Stimulated activated CD8-positive, alpha-beta memory T cell treated with anti-CD3 and anti-CD28 coated beads, Interleukin-15, amount 100 ng/mL, for 24 hours (primary cell): ENCODE measurements around the gene CD2AP.
"Not testable (repeated sequence)": the region's sequence is repeated elsewhere in the genome, so short reads cannot be mapped to it uniquely, and the experiment has no call there.

ENCODE experiments used
- DNase-seq: peaks from one replicate; pipeline ENCODE4 v3.0.0-alpha.2; 2020; ENCODE audit warnings: low read depth

Gene CD2AP

DNA sequence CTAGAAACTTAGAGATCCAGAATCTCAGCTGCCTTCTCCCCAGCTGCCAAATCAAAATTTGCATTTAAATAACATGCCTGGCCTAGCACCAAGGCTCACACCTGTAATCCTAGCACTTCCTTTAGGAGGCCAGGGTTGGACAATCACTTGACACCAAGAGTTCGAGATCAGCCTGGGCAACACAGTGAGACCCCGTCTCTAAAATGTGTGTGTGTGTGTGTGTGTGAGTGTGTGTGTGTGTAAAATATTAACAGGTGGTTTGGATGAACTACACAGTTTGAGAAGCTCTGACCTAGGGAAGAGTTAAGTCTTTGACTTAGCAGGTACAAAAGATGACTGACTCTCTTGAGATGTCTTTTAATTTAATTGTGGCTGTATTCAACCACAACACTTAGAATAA is 20.2 kb upstream of the CD2AP start:
- DNase-seq, result no peak

DNA sequence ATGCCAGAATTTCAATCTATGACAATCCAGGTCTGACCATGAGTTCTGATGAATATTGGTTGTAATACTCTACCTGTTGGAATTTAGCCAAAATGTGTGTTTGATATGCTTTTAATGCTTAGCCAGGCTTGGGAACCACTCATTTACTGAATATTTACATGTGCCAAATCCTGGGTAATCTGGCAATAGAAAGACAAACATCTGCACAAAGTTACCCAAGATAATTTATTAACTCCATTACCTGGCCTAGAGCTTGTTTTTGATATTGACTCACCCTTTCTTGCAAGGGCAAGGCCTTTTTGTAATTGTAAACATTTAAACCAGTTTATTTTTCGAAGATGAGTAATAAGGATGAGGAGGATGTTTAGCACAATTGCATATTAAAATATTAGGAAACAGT is 13.5 kb upstream of the CD2AP start:
- DNase-seq, result no peak

- no peak for DNase-seq
Measured at GRCh38 chr6:47465117-47465516, 12.5 kb upstream of the CD2AP start.

GRCh38 chr6:47471911-47472310 is 5.7 kb upstream of the CD2AP start:
- no peak for DNase-seq

DNA sequence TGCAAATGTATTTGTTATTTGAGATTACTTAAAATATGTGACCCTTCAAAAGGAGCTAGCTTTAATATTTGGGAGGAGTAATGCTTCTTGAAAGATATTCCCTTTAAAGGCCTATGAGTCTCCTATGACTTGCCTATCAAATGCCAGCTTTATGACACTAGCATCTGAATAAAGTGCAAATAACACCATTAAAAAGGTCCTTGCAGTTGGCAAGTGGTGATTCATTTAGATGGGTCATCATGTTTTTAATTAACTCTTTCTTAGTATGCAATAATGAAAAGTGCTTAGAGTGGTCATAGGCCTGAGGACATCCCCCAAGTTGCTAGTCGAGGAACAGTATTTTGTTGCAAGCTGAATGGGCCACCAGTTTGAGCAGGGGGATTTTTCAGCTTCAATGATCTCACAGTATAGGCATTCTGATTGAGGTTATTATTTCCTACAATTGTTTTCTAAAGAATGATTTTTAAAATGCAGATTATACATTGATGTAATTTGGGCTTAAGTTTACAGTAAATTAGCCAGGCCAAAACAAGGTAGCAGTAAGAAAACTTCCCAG is 3.7 kb upstream of the CD2AP start:
- no peak for DNase-seq

DNA sequence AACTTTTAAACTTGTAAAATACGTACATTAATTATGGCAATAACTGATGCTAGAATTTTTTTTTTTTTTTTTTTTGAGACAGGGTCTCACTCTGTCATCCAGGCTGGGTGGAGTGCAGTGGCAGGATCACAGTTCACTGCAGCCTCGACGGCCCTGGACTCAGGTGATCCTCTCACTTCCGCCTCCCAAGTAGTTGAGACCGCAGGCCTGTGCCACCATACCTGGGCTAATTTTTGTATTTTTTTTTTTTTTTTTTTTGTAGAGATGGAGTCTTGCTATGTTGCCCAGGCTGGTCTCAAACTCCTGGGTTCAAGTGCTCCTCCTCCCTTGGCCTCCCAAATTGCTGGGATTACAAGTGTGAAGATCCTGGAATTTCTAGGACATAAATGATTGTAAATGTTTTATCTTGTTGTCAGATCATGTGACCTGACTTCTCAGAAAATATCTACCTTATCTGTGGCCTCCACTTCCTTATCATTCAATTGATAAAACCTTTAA is 2.2 kb upstream of the CD2AP start:
- DNase-seq, result no peak

GRCh38 chr6:47476781-47477496 is 650 bp upstream of the CD2AP start:
- no peak for DNase-seq

DNA sequence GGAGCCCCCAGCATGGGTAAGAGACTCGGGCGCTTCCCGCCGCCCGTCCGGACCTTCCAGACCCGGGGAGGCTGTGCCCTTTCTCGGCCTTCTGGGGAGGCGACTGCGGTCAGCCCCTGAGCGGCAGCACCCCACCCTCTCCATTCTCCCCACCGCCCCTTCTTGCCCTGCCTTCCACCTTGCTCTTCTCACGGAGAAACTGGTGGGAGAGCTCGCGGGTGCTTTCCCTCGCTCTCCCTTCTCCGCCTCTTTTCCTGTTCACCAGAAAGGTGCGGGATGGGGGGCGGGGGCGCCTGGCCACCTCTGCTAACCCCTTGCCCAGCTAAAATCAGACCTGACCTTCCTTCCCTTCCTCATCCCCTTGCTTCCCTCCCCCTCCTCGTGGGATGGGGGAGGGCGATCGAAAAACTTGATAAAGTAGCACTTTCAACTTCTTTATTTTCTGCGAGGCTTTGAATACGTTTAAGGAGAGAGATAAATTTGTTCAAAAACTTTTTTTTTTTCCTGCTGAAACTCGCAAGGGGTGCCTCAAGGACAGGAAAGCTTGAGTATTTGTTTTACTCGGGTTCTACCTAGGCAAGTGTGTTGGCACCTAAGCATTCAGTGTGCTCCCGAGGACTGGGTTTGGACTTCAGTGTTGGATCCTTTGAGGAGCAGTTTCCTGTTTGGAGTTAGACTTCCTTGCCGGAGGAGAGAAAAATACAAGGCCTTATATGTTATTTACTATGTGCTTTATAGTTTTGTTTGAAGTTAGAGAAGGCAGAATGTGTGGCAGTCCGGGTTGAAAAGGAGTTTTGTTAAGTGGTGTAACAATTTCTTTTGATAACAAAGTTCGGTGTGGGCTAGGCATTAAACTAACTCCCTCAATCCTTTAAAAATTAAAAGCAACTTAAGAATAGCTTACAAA is 897 bp downstream of the CD2AP start:
- DNase-seq, result peak; percentile 27

- no peak for DNase-seq
Measured at GRCh38 chr6:47479140-47479508, 1.5 kb downstream of the CD2AP start.

GRCh38 chr6:47479874-47480273 is 2.3 kb downstream of the CD2AP start:
- no peak for DNase-seq

DNA sequence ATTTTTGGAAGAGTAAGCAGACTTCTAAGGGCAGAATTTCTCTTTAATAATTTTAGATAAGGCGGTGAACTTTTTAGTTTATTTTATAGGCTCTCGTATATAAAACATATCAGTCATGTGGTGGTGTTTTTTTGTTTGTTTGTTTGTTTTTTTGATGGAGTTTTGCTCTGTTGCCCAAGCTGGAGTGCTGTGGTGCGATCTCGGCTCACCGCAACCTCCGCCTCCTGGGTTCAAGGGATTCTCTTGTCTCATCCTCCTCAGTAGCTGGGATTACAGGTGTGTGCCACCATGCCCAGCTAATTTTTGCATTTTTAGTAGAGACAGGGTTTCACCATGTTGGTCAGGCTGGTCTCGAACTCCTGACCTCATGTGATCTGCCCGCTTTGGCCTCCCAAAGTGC is 3.6 kb downstream of the CD2AP start:
- not testable (repeated sequence) for DNase-seq

GRCh38 chr6:47481806-47482205 is 4.2 kb downstream of the CD2AP start:
- no peak for DNase-seq

- no peak for DNase-seq
Measured at GRCh38 chr6:47483516-47483852, 5.9 kb downstream of the CD2AP start.

- no peak for DNase-seq
Measured at GRCh38 chr6:47483853-47484546, 6.4 kb downstream of the CD2AP start.

DNA sequence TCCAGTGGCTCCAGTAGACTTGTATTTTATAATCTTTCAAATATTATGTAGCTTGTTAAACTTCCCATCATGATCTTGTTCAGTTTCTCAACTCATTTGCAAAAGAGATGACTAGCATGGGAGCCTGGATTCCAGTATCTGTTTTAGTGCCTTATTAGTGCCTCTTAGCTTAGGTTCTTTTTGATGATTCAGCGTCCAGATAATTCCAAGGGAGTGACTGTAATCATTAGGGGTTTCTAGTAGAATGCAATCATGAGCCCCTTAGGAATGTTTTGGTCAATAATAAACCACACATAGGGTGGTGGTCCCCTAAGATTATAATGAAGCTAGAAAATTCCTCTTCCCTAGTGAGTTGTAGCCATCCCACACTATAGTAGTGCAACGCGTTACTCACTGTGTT is 7.0 kb downstream of the CD2AP start:
- DNase-seq, result no peak

DNA sequence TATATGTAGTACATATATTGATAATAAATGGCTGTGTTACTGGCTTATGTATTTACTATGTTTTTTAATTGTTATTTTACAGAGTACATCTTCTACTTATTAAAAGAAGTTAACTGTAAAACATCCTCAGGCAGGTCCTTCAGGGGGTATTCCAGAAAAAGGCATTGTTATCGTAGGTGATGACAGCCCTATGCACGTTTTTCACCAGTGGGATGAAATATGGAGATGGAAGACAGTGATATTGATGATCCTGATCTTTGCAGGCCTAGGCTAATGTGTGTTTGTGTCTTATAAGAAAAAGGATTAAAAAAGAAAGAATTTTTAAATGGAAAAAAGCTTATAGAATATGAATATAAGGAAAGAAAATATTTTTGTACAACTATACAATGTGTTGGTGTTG is 7.5 kb downstream of the CD2AP start:
- DNase-seq, result no peak

DNA sequence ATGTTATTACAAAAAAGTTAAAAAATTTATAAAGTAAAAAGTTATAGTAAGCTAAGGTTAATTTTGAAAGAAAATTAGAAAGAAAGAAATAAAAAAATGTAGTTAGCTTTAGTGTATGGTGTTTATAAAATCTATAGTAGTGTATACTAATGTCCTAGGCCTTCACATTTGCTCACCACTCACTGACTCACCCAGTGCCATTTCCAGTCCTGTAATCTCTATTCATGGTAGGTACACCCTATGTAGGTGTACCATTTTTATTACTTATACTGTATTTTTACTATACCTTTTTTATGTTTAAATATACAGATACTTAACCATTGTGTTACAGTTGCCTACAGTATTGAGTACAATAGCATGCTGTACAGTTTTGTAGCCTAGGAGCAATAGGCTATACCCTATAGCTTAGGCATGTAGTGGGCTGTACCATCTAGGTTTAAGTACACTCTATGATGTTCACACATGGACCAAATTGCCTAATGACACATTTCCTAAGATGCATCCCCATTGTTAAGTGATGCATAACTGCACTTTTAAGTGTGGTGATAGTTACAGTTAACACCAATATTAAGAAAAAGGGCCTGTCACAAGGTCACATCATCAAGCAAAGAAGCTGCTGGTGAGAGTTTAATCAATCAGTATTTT is 8.0 kb downstream of the CD2AP start:
- no peak for DNase-seq

DNA sequence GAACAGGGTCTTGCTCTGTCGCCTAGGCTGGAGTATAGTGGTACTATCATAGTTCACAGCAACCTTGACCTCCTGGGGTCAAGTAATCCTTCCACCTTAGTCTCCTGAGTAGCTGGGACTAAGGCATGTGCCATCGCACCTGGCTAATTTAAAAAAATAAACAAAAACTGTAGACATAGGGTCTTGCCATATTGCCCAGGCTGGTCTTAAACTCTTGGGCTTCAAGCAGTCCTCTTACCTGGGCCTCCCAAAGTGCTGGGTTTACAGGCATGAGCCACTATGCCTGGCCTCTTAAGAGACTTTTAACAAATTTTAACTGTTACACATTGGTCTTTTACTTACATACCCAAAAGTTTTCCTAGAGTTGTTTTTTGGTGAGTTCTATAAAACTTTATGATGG is 12.4 kb downstream of the CD2AP start:
- DNase-seq, result no peak

GRCh38 chr6:47490676-47491075 is 13.1 kb downstream of the CD2AP start:
- no peak for DNase-seq

- no peak for DNase-seq
Measured at GRCh38 chr6:47492355-47492754, 14.8 kb downstream of the CD2AP start.

GRCh38 chr6:47495207-47495606 is 17.6 kb downstream of the CD2AP start:
- no peak for DNase-seq

GRCh38 chr6:47495954-47496545 is 18.5 kb downstream of the CD2AP start:
- DNase-seq, result no peak
